ENCODE measurements around the gene RAP1GAP2. TPM values are rescaled to one million over a fixed set of nuclear protein-coding genes. Genes with fewer than 3 reads are reported as not detected.
"Not testable (repeated sequence)": the region's sequence is repeated elsewhere in the genome, so short reads cannot be mapped to it uniquely, and the experiment has no call there.

RAP1GAP2 gene
- total RNA-seq, 1 experiment from 2014 or later: 4.4 TPM

- DNase-seq: peak; percentile 62
- no peak overlapping the region for H3K4me3 ChIP-seq
Observed at GRCh38 chr17:2965621-2966595, 169.7 kb downstream of the RAP1GAP2 start.

DNA sequence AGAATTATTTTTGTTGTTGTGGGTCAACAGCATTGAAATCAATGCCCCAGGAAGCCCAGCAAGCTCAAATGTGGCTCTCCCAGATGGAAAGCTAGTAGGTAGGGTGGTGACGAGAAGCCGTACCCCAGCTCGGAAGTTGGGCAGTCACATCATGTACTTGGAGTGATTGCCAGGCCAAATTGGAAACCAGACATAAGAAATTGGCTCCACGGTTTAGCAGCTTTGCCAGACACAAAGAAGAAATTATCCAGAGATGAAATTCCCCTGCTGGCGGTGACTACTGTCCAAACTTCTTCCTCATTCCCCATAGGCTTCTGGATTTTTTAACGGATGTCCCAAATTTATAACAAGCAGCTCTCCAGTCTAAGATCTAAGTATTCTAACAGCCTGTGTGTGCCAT lies 171.3 kb downstream of the RAP1GAP2 start:
- no peak for DNase-seq
- Histone ChIP-seq H3K9me3 (no peaks in the 10 kb centered on the region), H3K4me3 (no peak overlapping the region), H3K27me3 (no peaks in the 10 kb centered on the region), H3K36me3 (peaks cover 6% of the 10 kb centered on the region; the same call in 1 of the 2 replicates)

More at GRCh38 chr17:2965621-2966595, 169.7 kb downstream of the RAP1GAP2 start:
- no peaks in the 10 kb centered on the region for H3K27me3 ChIP-seq
- no peaks in the 10 kb centered on the region for H3K9me3 ChIP-seq
- peaks cover 6% of the 10 kb centered on the region; the same call in 1 of the 2 replicates for H3K36me3 ChIP-seq

DNA sequence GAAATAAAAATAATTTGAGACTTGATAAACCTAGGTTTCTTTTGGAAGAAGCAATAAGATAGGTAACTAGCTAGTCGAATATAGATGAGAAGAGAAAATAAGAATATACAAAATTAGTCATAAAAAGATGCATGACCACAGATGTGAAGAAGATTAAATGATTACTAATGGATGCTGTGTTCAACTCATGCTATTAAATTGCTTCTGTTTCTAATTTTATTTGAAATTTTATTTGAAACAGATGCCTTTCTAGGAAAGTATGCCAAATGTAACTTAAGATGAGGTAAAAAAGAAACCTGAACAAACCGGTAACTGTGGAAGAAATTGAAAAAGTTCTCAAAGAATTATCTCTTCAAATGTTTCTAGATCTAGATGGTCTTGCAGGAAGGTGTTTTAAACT lies 175.6 kb downstream of the RAP1GAP2 start:
- H3K27me3 ChIP-seq: no peaks in the 10 kb centered on the region
- no peak for DNase-seq
- peaks cover 6% of the 10 kb centered on the region; the same call in 1 of the 2 replicates for H3K36me3 ChIP-seq
- no peak overlapping the region for H3K4me3 ChIP-seq
- H3K9me3 ChIP-seq: no peaks in the 10 kb centered on the region

DNA sequence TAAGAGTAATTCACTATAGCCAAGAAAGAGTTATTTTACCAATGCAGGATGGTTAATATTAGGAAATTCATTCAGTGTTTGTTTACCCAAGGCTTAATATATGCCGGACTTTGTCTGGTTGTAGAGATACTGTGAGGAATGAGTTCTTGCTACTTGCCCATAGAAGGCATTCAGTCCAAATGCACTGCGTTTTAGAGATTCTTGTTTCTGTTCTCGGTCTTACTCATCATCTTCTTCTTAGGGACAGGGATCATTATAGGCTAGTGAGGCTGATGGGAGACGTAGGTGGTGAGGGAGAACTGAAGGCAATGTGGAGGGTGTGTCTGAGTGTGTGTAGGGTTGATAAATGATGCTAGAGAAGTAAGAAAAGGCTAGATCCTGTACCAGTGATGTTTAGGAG lies 176.5 kb downstream of the RAP1GAP2 start:
- DNase-seq: no peak

DNA sequence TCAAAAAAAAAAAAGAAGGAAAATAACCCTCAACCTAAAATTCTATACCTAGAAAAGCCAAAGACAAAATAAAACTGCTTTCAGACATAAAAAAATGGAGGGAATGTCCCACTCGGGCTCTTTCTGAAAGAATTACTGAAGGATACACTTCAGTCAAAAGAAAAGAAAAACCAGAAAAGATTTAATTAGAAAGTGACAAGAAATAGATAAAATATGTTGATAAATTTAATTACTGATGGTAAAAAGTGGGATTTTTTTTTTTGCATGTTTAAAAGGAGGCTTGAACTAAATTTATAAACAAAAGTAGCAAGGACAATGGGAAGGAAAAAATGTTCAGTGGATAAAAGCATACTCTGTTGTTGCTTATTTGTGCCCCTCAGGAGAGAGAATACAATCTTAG lies 178.1 kb downstream of the RAP1GAP2 start:
- H3K27me3 ChIP-seq: no peaks in the 10 kb centered on the region
- H3K4me3 ChIP-seq: no peak overlapping the region
- no peaks in the 10 kb centered on the region for H3K9me3 ChIP-seq
- no peaks in the 10 kb centered on the region; the same call in 1 of the 2 replicates for H3K36me3 ChIP-seq
- DNase-seq: no peak

More for the DNA sequence above, 176.5 kb downstream of the RAP1GAP2 start:
- Histone ChIP-seq H3K36me3 (peaks cover 6% of the 10 kb centered on the region; the same call in 1 of the 2 replicates), H3K27me3 (no peaks in the 10 kb centered on the region), H3K9me3 (no peaks in the 10 kb centered on the region), H3K4me3 (no peak overlapping the region)

GRCh38 chr17:2975469-2975958 lies 179.3 kb downstream of the RAP1GAP2 start:
- DNase-seq: peak; percentile 66
- H3K36me3 ChIP-seq: no peaks in the 10 kb centered on the region; the same call in 1 of the 2 replicates
- no peaks in the 10 kb centered on the region for H3K27me3 ChIP-seq
- no peaks in the 10 kb centered on the region for H3K9me3 ChIP-seq
- peak overlapping the region; percentile 79 for H3K4me3 ChIP-seq

GRCh38 chr17:2977157-2977556 lies 180.9 kb downstream of the RAP1GAP2 start:
- peak; percentile 39 for DNase-seq
- Histone ChIP-seq H3K36me3 (no peaks in the 10 kb centered on the region; the same call in none of the 2 replicates), H3K9me3 (no peaks in the 10 kb centered on the region), H3K4me3 (no peak overlapping the region), H3K27me3 (no peaks in the 10 kb centered on the region)

GRCh38 chr17:2978116-2978515 lies 181.9 kb downstream of the RAP1GAP2 start:
- H3K36me3 ChIP-seq: no peaks in the 10 kb centered on the region; the same call in none of the 2 replicates
- H3K27me3 ChIP-seq: no peaks in the 10 kb centered on the region
- no peak overlapping the region for H3K4me3 ChIP-seq
- no peak for DNase-seq
- no peaks in the 10 kb centered on the region for H3K9me3 ChIP-seq

DNA sequence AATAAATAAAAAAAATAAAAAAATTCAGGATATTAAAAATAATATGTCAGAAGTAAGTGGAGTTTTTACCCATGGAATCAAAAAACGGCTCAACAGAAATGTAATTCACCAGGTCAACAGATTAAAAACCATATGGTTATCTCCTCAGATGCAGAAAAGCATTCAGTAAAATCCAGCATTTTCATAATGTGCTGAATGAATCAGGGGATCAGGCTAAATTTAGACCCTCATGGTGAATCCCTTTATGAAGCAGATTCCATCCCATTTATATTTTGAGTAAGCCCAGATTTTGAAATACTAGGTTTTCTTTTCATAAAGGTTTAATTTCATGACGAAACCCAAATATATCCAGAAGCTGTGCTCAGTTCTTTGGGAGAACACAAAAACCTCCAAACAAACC lies 182.8 kb downstream of the RAP1GAP2 start:
- DNase-seq: no peak
- Histone ChIP-seq H3K9me3 (no peaks in the 10 kb centered on the region), H3K4me3 (no peak overlapping the region), H3K36me3 (peaks cover 6% of the 10 kb centered on the region), H3K27me3 (no peaks in the 10 kb centered on the region)

DNA sequence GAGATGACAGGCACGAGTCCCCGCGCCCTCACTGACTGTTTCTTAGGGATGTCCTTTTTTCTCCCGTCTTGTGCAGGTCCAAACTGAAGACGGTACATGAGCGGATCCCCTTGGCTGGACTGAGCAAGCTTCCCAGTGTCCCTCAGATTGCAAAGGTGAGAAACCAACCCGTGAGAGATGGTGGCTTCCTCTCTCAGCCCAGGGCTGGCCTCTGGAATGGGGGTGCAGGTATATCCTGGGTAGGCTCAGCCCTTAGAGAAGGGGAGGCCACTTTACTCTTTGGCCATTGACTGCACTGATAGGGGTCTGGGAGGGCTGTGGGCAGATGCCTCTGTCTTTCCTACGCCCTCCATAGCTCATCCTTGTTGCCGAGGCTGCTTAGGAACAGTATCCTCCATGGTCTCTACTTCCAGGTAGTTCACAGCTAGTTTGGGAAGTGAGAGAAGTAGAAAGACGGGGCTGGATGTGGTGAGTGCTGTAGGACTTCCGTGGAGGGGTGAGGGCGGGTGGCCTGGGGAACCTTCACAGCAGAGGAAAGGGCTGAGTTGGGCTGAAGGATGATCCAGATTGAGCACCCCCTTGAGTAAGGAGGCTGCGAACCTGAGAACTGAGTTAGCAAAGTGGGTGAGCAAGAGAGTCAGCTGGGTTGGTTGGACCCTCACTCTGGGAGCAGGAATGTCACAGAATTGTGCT lies 184.1 kb downstream of the RAP1GAP2 start:
- Histone ChIP-seq H3K4me3 (no peak overlapping the region), H3K9me3 (no peaks in the 10 kb centered on the region), H3K36me3 (peaks cover 11% of the 10 kb centered on the region), H3K27me3 (no peaks in the 10 kb centered on the region)
- no peak for DNase-seq

- Histone ChIP-seq H3K36me3 (peaks cover 14% of the 10 kb centered on the region), H3K27me3 (no peaks in the 10 kb centered on the region), H3K9me3 (no peaks in the 10 kb centered on the region), H3K4me3 (no peak overlapping the region)
- no peak for DNase-seq
Observed at GRCh38 chr17:2980904-2981246, 184.6 kb downstream of the RAP1GAP2 start.

- no peaks in the 10 kb centered on the region for H3K9me3 ChIP-seq
- H3K4me3 ChIP-seq: no peak overlapping the region
- H3K27me3 ChIP-seq: no peaks in the 10 kb centered on the region
- H3K36me3 ChIP-seq: peaks cover 19% of the 10 kb centered on the region
- no peak for DNase-seq
Observed at GRCh38 chr17:2981325-2981724, 185.1 kb downstream of the RAP1GAP2 start.

DNA sequence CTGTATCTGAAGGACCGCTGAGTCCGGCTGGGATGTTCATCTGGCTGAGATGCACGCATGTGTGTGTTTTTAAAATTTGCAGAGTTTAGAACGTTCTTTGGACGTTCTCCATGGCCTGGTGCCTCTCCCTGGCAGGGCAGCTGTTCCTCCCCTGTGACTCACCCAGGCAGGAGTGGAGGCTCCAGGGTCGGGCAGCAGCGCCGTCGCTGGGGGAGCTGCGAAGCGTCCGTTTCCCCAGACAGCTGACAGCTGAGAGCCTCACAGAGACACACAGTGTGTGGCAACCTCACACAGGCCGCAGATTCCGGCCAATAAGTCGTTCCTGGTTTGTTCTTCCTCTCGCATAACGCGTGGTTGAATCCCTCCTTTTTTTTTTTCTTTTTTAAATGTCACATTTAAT lies 186.6 kb downstream of the RAP1GAP2 start:
- no peak overlapping the region for H3K4me3 ChIP-seq
- peaks cover 19% of the 10 kb centered on the region for H3K36me3 ChIP-seq
- no peaks in the 10 kb centered on the region for H3K27me3 ChIP-seq
- H3K9me3 ChIP-seq: no peaks in the 10 kb centered on the region
- DNase-seq: peak; percentile 92

DNA sequence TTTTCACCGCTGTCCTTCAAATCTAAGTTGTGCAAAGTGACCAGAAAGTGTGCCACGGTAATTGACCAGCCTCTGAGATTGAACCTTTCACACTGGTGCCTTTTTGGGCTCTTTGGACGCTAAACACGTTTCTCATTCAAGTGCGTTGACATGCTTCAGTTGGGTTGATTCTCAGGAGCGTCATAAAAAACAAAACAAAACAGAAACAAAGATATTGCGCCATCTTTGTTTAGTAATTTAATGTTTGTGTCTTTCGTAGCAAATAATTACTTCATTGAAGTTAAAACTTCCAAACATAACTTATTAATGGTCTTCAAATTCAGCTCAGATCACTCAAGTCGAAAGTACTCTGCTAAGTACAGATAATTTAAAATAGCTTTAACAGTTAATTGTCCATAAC lies 187.0 kb downstream of the RAP1GAP2 start:
- no peak for DNase-seq
- Histone ChIP-seq H3K9me3 (no peaks in the 10 kb centered on the region), H3K36me3 (peaks cover 19% of the 10 kb centered on the region), H3K4me3 (no peak overlapping the region), H3K27me3 (no peaks in the 10 kb centered on the region)

DNA sequence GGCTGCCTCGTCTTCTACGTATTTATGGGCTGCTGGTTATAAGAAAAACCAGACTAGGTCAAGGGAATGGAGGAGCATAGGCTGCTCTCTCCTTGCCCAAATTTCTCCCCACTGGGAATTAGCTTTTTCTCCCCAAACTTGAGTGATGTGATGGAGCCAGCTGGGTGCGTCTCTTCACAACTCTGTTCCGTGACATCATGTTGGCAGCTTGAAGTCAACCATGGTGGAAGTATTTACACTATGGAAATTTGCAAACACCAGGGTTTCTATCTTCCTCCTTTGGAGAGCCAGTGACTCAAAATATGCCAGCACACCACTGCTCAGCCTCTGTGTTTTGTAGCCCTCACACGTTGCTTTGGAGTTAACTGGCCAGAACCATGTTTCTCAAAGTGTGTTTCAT lies 189.1 kb downstream of the RAP1GAP2 start:
- H3K36me3 ChIP-seq: peaks cover 19% of the 10 kb centered on the region
- no peak overlapping the region for H3K4me3 ChIP-seq
- no peaks in the 10 kb centered on the region for H3K9me3 ChIP-seq
- no peaks in the 10 kb centered on the region for H3K27me3 ChIP-seq
- DNase-seq: no peak

DNA sequence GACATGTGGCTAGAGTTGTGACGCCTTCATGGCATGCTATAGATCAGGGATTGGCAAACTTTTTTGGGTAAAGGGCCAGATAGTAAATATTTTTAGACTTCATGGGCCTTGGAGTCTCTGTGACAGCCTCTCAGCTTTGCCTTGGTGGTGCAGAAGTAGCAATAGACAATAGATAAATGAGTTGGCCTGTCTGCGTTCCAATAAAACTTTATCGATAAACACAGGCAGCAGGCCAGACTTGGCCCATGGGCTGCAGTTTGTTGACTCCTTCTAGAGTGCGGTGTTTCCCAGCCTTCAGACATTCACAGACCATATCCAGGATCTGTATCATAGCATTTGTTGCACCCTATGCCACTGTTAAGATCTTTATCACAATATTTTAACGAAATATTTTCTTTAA lies 190.7 kb downstream of the RAP1GAP2 start:
- H3K36me3 ChIP-seq: peaks cover 19% of the 10 kb centered on the region
- no peak for DNase-seq
- no peaks in the 10 kb centered on the region for H3K27me3 ChIP-seq
- no peaks in the 10 kb centered on the region for H3K9me3 ChIP-seq
- H3K4me3 ChIP-seq: no peak overlapping the region

DNA sequence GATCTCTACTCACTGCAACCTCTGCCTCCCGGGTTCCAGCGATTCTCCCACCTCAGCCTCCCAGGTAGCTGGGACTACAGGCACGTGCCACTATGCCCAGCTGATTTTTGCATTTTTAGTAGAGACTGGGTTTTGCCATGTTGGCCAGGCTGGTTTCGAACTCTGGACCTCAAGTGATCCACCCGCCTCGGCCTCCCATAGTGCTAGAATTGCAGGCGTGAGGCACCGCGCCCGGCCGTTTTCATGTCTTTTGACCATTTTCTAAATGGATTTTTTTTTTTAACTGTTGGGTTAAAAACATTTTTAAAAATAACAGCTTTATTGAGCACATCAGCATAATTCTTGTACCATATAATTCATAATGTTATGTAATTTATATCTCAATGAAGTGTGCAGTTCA lies 193.2 kb downstream of the RAP1GAP2 start:
- not testable (repeated sequence) for H3K4me3 ChIP-seq, H3K9me3 ChIP-seq, H3K27me3 ChIP-seq, DNase-seq
- peaks cover 13% of the 10 kb centered on the region for H3K36me3 ChIP-seq

Measured in MG63 (cell line).